ENCODE data around the gene AUTS2. TPM values are rescaled to one million over a fixed set of nuclear protein-coding genes. Genes with fewer than 3 reads are reported as not detected.

Gene AUTS2
- total and polyA plus RNA-seq, 2 of the 8 experiments (the other 6 are each of a cell fraction or from before 2014, with no cell fraction given): 25.9 to 101 TPM

GRCh38 chr7:69818636-69819332 lies 220.5 kb downstream of the AUTS2 start:
- no peak overlapping the region for H3K4me3 ChIP-seq (ENCODE audit: extremely low read depth in 1 of 4, insufficient read depth in 2 of 4, low read depth in 3 of 4, low read length in 4 of 4)
- no peaks in the 10 kb centered on the region for H4K20me1 ChIP-seq (replicated peaks in 1 of 2; ENCODE audit: control insufficient read depth in 1 of 2, insufficient read depth in 2 of 2, low read length in 2 of 2)

More at GRCh38 chr7:69818636-69819332, 220.5 kb downstream of the AUTS2 start:
- Histone ChIP-seq H3K23ac (ENCODE audit: insufficient read length) (no peak overlapping the region), H2BK15ac (ENCODE audit: low read length) (no peak overlapping the region), H3K9ac (replicated peaks in 1 of 4; ENCODE audit: extremely low read depth in 1 of 4, low read depth in 3 of 4, low read length in 3 of 4) (no peak overlapping the region), H3K36me3 (ENCODE audit: control insufficient read depth in 2 of 4, insufficient read depth in 4 of 4, low read length in 3 of 4) (no peaks in the 10 kb centered on the region), H2BK120ac (replicated peaks; ENCODE audit: low read depth, low read length) (no peak overlapping the region), H2BK12ac (ENCODE audit: low read depth, low read length) (no peak overlapping the region), H3K9me3 (ENCODE audit: insufficient read depth in 2 of 2, low read depth in 1 of 2, low read length in 1 of 2) (no peaks in the 10 kb centered on the region), H3K4ac (replicated peaks; ENCODE audit: insufficient read length, low read depth, low read length) (no peak overlapping the region), H3K56ac (replicated peaks; ENCODE audit: insufficient read length, low read depth, low read length) (no peak overlapping the region), H4K5ac (ENCODE audit: insufficient read length, low read depth, low read length) (no peak overlapping the region), H3K18ac (ENCODE audit: extremely low read depth, low read length) (no peak overlapping the region), H3K4me2 (ENCODE audit: insufficient read depth in 1 of 2, low read depth in 2 of 2, low read length in 2 of 2) (no peak overlapping the region), H3K23me2 (ENCODE audit: low read depth, low read length) (no peaks in the 10 kb centered on the region), H2BK20ac (ENCODE audit: low read length) (no peak overlapping the region), H4K91ac (replicated peaks; ENCODE audit: insufficient read length, low read length) (no peak overlapping the region), H4K8ac (ENCODE audit: extremely low read depth, insufficient read depth, low read length) (no peak overlapping the region), H2AFZ (ENCODE audit: low read length) (no peak overlapping the region), H3K79me2 (ENCODE audit: control insufficient read depth in 1 of 2, insufficient read depth in 2 of 2, low read length in 2 of 2) (no peaks in the 10 kb centered on the region), H3K4me1 (replicated peaks in 1 of 4; ENCODE audit: control insufficient read depth in 3 of 4, insufficient read depth in 4 of 4, low read length in 3 of 4) (peaks cover 2 to 11% (median 6%) of the 10 kb centered on the region in 4 experiments; a peak in 4 of 7 replicates), H3K79me1 (ENCODE audit: low read depth, low read length) (no peaks in the 10 kb centered on the region), H3K27me3 (replicated peaks in 1 of 4; ENCODE audit: control insufficient read depth in 3 of 4, extremely low read depth in 1 of 4, insufficient read depth in 3 of 4, low read length in 3 of 4) (peaks cover 0 to 2% (median 0%) of the 10 kb centered on the region in 4 experiments; a peak in 1 of 7 replicates), H3K14ac (ENCODE audit: insufficient read length) (no peak overlapping the region), H2AK5ac (ENCODE audit: low read depth, low read length) (no peak overlapping the region), H3K27ac (ENCODE audit: low read depth, low read length) (no peak overlapping the region), H2BK5ac (ENCODE audit: low read depth, low read length) (no peak overlapping the region)
- DNase-seq (ENCODE audit: low read depth in 1 of 2, low spot score in 2 of 2): no peak
- TF ChIP-seq MAFK (IDR thresholded peaks at IDR 0.05; ENCODE audit: low read depth, low read length): peak; percentile 75
- no peak for TF ChIP-seq RBBP5 (IDR thresholded peaks at IDR 0.05; ENCODE audit: borderline replicate concordance, low read depth, low read length)
- 93% methylated on average over 7 of the region's 7 CpGs; no CpG with 5 or more reads in 1 of the 2 experiments for WGBS, 2 experiments (ENCODE audit: extremely low coverage in 1 of 2, insufficient coverage in 1 of 2, insufficient read length in 1 of 2, insufficient replicate concordance in 2 of 2, low coverage in 1 of 2, low lambda C conversion rate in 2 of 2, missing lambda C conversion rate in 1 of 2)
- CTCF ChIA-PET (ENCODE audit: partially characterized antibody): interaction anchor here (0.7 kb wide), 1 partner anchor 1148 kb away, joined by 3 read pairs; no protein-coding TSS in a partner anchor
- no peak for FAIRE-seq
- POLR2A ChIA-PET (ENCODE audit: partially characterized antibody): no interaction called here
